Adrenal gland (tissue), 5 donors: ENCODE data around the gene PON3.

Source experiments
- CTCF ChIP-seq, 6 experiments: fragments of 450-650 bp in 4 of 6; fragments of 200-600 bp in 2 of 6; sonication (generic) in 1 of 6; IDR thresholded peaks; 1 replicate in 5 of 6; 2 replicates in 1 of 6; pipeline versions ENCODE4 v1.5.1 to v1.8.0; 2016 to 2021; ENCODE audit warnings: antibody characterized with exemption in 6 of 6, mild to moderate bottlenecking in 2 of 6, moderate library complexity in 1 of 6
- POLR2A ChIP-seq, 2 donors: fragments of 450-650 bp; IDR thresholded peaks; one replicate each; pipeline ENCODE4 v1.6.1; 2017; ENCODE audit warnings: antibody characterized with exemption in 2 of 2, mild to moderate bottlenecking in 2 of 2, moderate library complexity in 1 of 2
- donor health status: DM: no; HTN: no; CAD: no.

GRCh38 chr7:95365151-95365550 is 31.0 kb downstream of the PON3 start:
- TF ChIP-seq POLR2A (IDR thresholded peaks at IDR 0.05) (no peak), CTCF (IDR thresholded peaks at IDR 0.05) (no peak)
